Mesenchymal stem cell (in vitro differentiated cells and primary cell): ENCODE data around the gene TNFAIP8L3.
"Not testable (repeated sequence)": the region's sequence is repeated elsewhere in the genome, so short reads cannot be mapped to it uniquely, and the experiment has no call there.

Experiments
- DNase-seq: peaks from one replicate; pipeline ENCODE4 v3.0.0-alpha.2; 2013
- H2AFZ ChIP-seq: one replicate; pipeline ENCODE4 v1.6.1; 2013; ENCODE audit warnings: low read depth, mild to moderate bottlenecking, control low read depth, inconsistent platforms, low read length, moderate library complexity
- H2AK5ac ChIP-seq: 2 replicates; pipeline ENCODE4 v1.6.1; 2013; ENCODE audit warnings: low read length, moderate library complexity, mild to moderate bottlenecking, inconsistent platforms; ENCODE audit not compliant: severe bottlenecking
- H2BK120ac ChIP-seq: one replicate; pipeline ENCODE4 v1.6.1; 2013; ENCODE audit warnings: low read depth, mild to moderate bottlenecking, inconsistent platforms, low read length, moderate library complexity
- H2BK12ac ChIP-seq, 2 experiments: one replicate each; pipeline ENCODE4 v1.6.1; 2013; ENCODE audit warnings: inconsistent platforms in 2 of 2, low read length in 2 of 2, mild to moderate bottlenecking in 2 of 2, moderate library complexity in 2 of 2, control low read depth in 1 of 2
- H2BK15ac ChIP-seq: one replicate; pipeline ENCODE4 v1.6.1; 2013; ENCODE audit warnings: mild to moderate bottlenecking, low read depth, inconsistent platforms; ENCODE audit not compliant: poor library complexity, severe bottlenecking
- H2BK5ac ChIP-seq: 2 replicates; pipeline ENCODE4 v1.6.1; 2013; ENCODE audit warnings: low read depth, mild to moderate bottlenecking, low read length, control low read depth, inconsistent platforms; ENCODE audit not compliant: poor library complexity, severe bottlenecking
- H3K14ac ChIP-seq, 2 experiments: one replicate each; pipeline ENCODE4 v1.6.1; 2013; ENCODE audit warnings: inconsistent platforms in 2 of 2, low read length in 2 of 2, control low read depth in 1 of 2, mild to moderate bottlenecking in 1 of 2, moderate library complexity in 1 of 2
- H3K18ac ChIP-seq, 2 experiments: one replicate each; pipeline ENCODE4 v1.6.1; 2013; ENCODE audit warnings: inconsistent platforms in 2 of 2, low read length in 2 of 2, control low read depth in 1 of 2, low read depth in 1 of 2, mild to moderate bottlenecking in 1 of 2
- H3K23ac ChIP-seq, 2 experiments: one replicate each; pipeline ENCODE4 v1.6.1; 2013; ENCODE audit warnings: inconsistent platforms in 2 of 2, low read length in 2 of 2, mild to moderate bottlenecking in 2 of 2, moderate library complexity in 2 of 2, control low read depth in 1 of 2
- H3K27ac ChIP-seq: 2 replicates; pipeline ENCODE4 v1.5.1; 2013; ENCODE audit warnings: mild to moderate bottlenecking, moderate library complexity, low read length, control low read depth, inconsistent platforms; ENCODE audit not compliant: poor library complexity, severe bottlenecking
- H3K27me3 ChIP-seq, 2 experiments: 2 replicates each; pipeline versions ENCODE4 v1.6.1 to v1.7.0; 2013; ENCODE audit warnings: low read length in 2 of 2, mild to moderate bottlenecking in 2 of 2, moderate library complexity in 2 of 2, control low read depth in 1 of 2, inconsistent platforms in 1 of 2; ENCODE audit not compliant: control insufficient read depth in 1 of 2, insufficient read depth in 1 of 2
- H3K36me3 ChIP-seq, 2 experiments: 2 replicates each; pipeline versions ENCODE4 v1.6.1 to v1.7.0; 2013; ENCODE audit warnings: low read length in 2 of 2, control low read depth in 1 of 2, inconsistent platforms in 1 of 2, low read depth in 1 of 2, mild to moderate bottlenecking in 1 of 2; ENCODE audit not compliant: insufficient read depth in 2 of 2, control insufficient read depth in 1 of 2
- H3K4ac ChIP-seq, 2 experiments: one replicate each; pipeline ENCODE4 v1.6.1; 2013; ENCODE audit warnings: inconsistent platforms in 2 of 2, low read length in 2 of 2, mild to moderate bottlenecking in 2 of 2, moderate library complexity in 2 of 2, control low read depth in 1 of 2, low read depth in 1 of 2
- H3K4me1 ChIP-seq: 2 replicates; pipeline ENCODE4 v1.6.1; 2013; ENCODE audit warnings: low read depth, low read length, control low read depth; ENCODE audit not compliant: control insufficient read depth, insufficient read depth
- H3K4me2 ChIP-seq: 2 replicates; pipeline ENCODE4 v1.6.1; 2013; ENCODE audit warnings: low read length, mild to moderate bottlenecking, inconsistent platforms; ENCODE audit not compliant: poor library complexity, severe bottlenecking
- H3K4me3 ChIP-seq, 2 experiments: 2 replicates each; pipeline versions ENCODE4 v1.5.1 to v1.7.0; 2013; ENCODE audit warnings: low read length in 2 of 2, mild to moderate bottlenecking in 2 of 2, control low read depth in 1 of 2, low read depth in 1 of 2; ENCODE audit not compliant: insufficient read depth in 1 of 2
- H3K79me1 ChIP-seq: replicated peaks from 2 replicates; pipeline ENCODE4 v1.6.1; 2013; ENCODE audit warnings: mild to moderate bottlenecking, control low read depth, low read length, inconsistent platforms; ENCODE audit not compliant: poor library complexity, severe bottlenecking
- H3K9ac ChIP-seq: 2 replicates; pipeline ENCODE4 v1.7.0; 2013; ENCODE audit warnings: mild to moderate bottlenecking, low read length, moderate library complexity
- H3K9me3 ChIP-seq: 2 replicates; pipeline ENCODE4 v1.7.0; 2013; ENCODE audit warnings: mild to moderate bottlenecking, low read length; ENCODE audit not compliant: control insufficient read depth
- H4K8ac ChIP-seq: one replicate; pipeline ENCODE4 v1.6.1; 2013; ENCODE audit warnings: inconsistent platforms, mild to moderate bottlenecking, low read length, moderate library complexity
- H4K91ac ChIP-seq: one replicate; pipeline ENCODE4 v1.6.1; 2013; ENCODE audit warnings: mild to moderate bottlenecking, low read length, inconsistent platforms
- WGBS: methylation state at CpG from one replicate; pipeline ENCODE4 v1.1.7; 2013; ENCODE audit warnings: mixed read lengths; 5-methylcytosine and 5-hydroxymethylcytosine counted together

Gene TNFAIP8L3

GRCh38 chr15:51129535-51130188 lies 35.0 kb upstream of the TNFAIP8L3 start:
- peak overlapping the region; percentile 69 for H2AK5ac ChIP-seq
- H2AFZ ChIP-seq, result no peak overlapping the region

GRCh38 chr15:51128701-51129100 lies 34.0 kb upstream of the TNFAIP8L3 start:
- Histone ChIP-seq H2AFZ (no peak overlapping the region), H2BK120ac (no peak overlapping the region), H3K4me3 (no peak overlapping the region), H4K8ac (no peak overlapping the region), H4K91ac (no peak overlapping the region), H2BK12ac (no peak overlapping the region), H3K9ac (no peak overlapping the region), H3K14ac (no peak overlapping the region), H3K4ac (no peak overlapping the region), H3K4me1 (peaks cover 4% of the 10 kb centered on the region), H3K27ac (no peak overlapping the region), H3K36me3 (no peaks in the 10 kb centered on the region), H3K9me3 (peaks cover 4% of the 10 kb centered on the region), H2AK5ac (no peak overlapping the region), H3K27me3 (no peaks in the 10 kb centered on the region), H2BK15ac (no peak overlapping the region), H3K18ac (no peak overlapping the region), H2BK5ac (no peak overlapping the region), H3K79me1 (no peaks in the 10 kb centered on the region), H3K4me2 (no peak overlapping the region), H3K23ac (no peak overlapping the region)
- no peak for DNase-seq
- 91% methylated on average over 2 of the region's 2 CpGs for WGBS

More at GRCh38 chr15:51129535-51130188, 35.0 kb upstream of the TNFAIP8L3 start:
- Histone ChIP-seq H3K4ac (no peak overlapping the region), H3K4me2 (no peak overlapping the region), H3K27ac (no peak overlapping the region), H3K18ac (no peak overlapping the region), H2BK15ac (no peak overlapping the region), H3K23ac (no peak overlapping the region), H2BK12ac (no peak overlapping the region), H3K4me1 (peaks cover 4% of the 10 kb centered on the region), H3K36me3 (no peaks in the 10 kb centered on the region), H2BK5ac (no peak overlapping the region), H3K4me3 (no peak overlapping the region), H2BK120ac (no peak overlapping the region), H3K79me1 (no peaks in the 10 kb centered on the region), H3K9me3 (peaks cover 4% of the 10 kb centered on the region), H3K27me3 (no peaks in the 10 kb centered on the region), H3K14ac (no peak overlapping the region), H4K8ac (no peak overlapping the region), H3K9ac (no peak overlapping the region), H4K91ac (no peak overlapping the region)
- DNase-seq, result no peak
- 97% methylated on average over 3 of the region's 5 CpGs for WGBS

GRCh38 chr15:51126842-51127241 lies 32.1 kb upstream of the TNFAIP8L3 start:
- H2AK5ac ChIP-seq, result no peak overlapping the region
- H4K8ac ChIP-seq, result no peak overlapping the region
- H3K36me3 ChIP-seq, result no peaks in the 10 kb centered on the region
- H4K91ac ChIP-seq, result no peak overlapping the region
- no peak overlapping the region for H2BK5ac ChIP-seq
- DNase-seq, result no peak
- H3K79me1 ChIP-seq, result no peaks in the 10 kb centered on the region
- no peak overlapping the region for H3K9ac ChIP-seq
- no peak overlapping the region for H3K23ac ChIP-seq
- H3K27me3 ChIP-seq, result no peaks in the 10 kb centered on the region
- H2BK12ac ChIP-seq, result no peak overlapping the region
- no peak overlapping the region for H2BK15ac ChIP-seq
- no peak overlapping the region for H3K14ac ChIP-seq
- 98% methylated on average over 3 of the region's 3 CpGs for WGBS
- H3K18ac ChIP-seq, result no peak overlapping the region
- H3K4me2 ChIP-seq, result no peak overlapping the region
- peaks cover 2% of the 10 kb centered on the region for H3K4me1 ChIP-seq
- peaks cover 8% of the 10 kb centered on the region for H3K9me3 ChIP-seq
- H2BK120ac ChIP-seq, result no peak overlapping the region
- no peak overlapping the region for H2AFZ ChIP-seq
- H3K27ac ChIP-seq, result no peak overlapping the region
- H3K4ac ChIP-seq, result no peak overlapping the region
- H3K4me3 ChIP-seq, result no peak overlapping the region

GRCh38 chr15:51123002-51123401 lies 28.3 kb upstream of the TNFAIP8L3 start:
- not testable (repeated sequence) for H2BK12ac ChIP-seq, H2BK5ac ChIP-seq, H4K8ac ChIP-seq, H3K27ac ChIP-seq, DNase-seq, H3K18ac ChIP-seq, H4K91ac ChIP-seq, H2BK15ac ChIP-seq, H3K36me3 ChIP-seq, H3K27me3 ChIP-seq, H3K4ac ChIP-seq, H3K23ac ChIP-seq, H3K9ac ChIP-seq, H3K14ac ChIP-seq, H3K9me3 ChIP-seq, H3K4me1 ChIP-seq, H2AFZ ChIP-seq, H3K79me1 ChIP-seq, H3K4me2 ChIP-seq, H3K4me3 ChIP-seq, H2BK120ac ChIP-seq, H2AK5ac ChIP-seq
